GM18873 (cell line): ENCODE measurements around the gene SLC6A17.

Source experiments
- ATAC-seq: cut with Tn5 transposase; IDR thresholded peaks from one replicate; pipeline ENCODE4 v1.9.1; 2021; ENCODE audit warnings: mild to moderate bottlenecking, moderate library complexity, moderate number of reproducible peaks; ENCODE audit not compliant: unreplicated experiment, low FRiP score

Gene SLC6A17

DNA sequence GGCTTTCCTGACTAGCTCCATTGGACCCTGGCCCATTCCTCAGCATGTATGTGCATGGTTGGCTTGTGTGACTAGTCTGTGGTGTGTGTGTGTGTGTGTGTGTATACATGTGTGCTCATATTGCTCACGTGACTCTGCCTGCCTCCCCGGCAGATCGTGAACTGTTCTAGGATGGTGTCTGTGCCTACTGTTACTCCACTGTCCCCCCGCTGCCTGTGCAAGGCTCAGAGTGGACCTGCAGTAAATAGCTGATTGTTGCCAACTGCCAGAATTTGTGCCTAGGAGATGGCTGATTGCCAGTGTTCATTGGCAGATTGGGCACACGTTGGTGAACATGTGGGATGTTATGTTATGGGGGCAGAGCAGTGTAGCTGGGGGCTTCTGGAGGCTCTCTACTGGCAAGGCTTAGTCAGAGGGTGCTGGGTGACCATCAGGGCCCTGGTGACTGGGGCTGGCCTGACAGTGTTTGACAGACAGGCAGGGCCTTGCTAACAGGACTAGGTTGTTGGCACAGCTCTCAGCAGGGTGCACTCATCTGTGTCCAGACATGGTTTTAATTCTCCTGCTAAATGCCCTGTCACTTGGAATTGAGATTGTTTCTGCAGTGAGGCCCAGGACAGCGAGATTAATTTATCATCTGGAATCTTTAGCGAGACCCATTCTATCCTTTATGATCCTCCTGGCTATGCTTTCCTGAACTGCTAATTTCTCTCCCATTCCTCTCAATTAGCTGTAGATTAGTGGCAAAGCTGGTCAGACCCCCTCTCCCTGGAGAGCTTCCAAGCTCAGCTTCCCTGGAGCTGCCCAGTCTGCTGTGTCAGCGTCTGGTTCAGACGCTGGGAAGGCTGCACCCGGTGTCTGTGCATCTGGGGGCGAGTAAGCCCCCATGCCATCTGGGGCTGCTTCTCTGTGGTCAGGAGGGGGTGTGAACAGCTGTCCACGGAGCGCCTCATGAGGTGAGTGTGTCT is 20.8 kb downstream of the SLC6A17 start:
- no peak for ATAC-seq

DNA sequence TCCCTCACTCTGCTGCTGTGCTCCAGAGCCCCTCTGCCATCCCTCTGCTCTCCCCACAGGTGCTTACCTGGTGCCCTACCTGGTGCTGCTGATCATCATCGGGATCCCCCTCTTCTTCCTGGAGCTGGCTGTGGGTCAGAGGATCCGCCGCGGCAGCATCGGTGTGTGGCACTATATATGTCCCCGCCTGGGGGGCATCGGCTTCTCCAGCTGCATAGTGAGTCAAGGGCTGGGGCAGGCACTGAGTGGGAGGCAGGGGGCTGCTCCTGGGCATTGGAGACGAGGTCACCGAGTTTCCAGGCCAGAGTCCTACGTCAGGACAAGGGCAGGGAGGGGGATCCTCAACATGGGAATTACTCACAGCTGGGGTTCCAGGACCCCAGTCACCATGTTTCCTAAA is 21.7 kb downstream of the SLC6A17 start:
- ATAC-seq: no peak

DNA sequence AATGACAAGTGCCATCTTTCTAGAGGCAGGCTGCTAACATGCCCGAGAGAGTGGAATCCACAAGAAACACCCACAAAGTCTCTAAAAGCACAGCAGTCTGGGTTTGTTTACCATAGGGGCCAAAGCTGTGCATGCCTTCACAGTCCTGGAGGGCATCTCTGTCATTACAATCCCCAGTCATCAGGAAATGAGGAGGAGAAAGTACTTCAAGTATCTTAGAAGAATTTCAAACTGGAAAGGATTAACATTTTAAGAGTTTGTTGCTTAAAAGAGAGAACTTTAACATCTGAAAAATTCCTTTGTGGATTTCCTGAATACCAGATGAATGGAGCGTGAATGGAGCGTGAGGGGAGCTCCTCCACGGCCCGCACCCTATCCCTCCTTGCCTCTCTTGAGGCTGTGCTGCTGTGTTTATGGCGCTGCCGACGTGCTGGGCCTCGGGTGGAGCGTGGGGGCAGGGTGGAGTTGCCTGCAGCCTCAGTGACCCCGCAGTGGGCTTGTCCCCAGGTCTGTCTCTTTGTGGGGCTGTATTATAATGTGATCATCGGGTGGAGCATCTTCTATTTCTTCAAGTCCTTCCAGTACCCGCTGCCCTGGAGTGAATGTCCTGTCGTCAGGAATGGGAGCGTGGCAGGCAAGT is 23.3 kb downstream of the SLC6A17 start:
- ATAC-seq: no peak

DNA sequence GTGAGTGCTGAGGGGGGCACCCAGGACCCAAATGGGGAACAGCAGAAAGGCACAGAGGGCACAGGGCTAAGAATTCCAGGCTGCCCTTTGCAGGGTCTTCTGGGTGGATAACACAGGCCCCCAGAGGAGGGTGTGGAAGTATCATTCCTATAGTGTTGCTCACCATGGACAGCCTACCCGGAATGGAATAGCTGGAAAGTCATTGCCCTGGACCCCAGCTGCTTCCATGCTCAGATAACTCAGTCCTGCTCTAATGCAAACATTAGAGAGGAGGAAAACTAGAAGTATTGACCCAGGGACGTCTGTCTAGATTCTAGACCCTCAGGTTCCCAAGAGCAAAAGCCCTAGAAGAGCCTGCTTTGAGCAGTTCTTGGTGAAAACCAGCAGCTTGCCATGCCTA is 24.7 kb downstream of the SLC6A17 start:
- no peak for ATAC-seq

DNA sequence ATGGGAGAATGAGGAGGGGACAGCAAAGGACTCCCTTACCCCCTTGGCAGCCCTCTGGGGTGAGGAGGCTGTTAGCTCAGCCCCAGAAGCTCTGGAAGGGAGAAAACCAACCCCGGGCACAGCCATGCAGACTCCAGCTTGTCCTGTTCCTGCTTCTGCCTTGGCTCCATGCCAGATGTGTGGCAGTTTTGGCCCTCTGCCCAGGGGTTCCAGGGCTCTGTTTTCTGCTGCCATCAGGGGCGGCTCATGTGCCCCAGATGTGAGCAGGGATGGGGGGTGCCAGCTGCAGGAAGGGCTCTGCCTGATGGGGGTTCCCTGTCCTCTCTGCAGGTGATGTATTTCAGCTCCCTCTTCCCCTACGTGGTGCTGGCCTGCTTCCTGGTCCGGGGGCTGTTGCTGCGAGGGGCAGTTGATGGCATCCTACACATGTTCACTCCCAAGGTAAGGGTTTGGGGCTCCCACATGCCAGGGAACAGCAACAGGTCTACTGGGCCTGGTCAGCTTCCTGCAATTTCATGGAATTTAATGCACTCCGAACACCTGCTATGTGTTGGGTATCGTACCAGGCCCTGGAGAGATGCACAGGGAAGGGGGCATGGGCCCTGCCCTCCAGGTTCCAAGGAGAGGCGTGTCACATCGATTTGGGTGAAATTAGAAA is 26.1 kb downstream of the SLC6A17 start:
- no peak for ATAC-seq

DNA sequence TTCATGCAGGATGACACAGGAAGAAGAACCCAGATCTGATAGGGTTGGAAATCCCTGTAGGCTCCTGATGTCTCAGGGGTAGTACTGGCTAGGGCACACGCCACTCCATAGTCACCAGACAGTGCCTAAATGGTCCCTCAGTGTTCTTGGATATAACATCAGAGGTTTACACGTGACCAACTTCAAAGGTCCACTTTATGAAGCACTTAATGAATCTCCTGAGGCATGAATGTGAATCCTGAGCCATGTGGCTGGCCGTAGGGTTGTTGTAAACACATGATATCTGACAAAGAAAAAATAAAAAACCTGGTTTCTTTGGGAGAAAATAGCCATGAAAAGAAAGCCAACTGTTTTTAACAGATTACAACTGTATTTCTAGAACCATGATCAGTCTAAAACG is 27.5 kb downstream of the SLC6A17 start:
- no peak for ATAC-seq

DNA sequence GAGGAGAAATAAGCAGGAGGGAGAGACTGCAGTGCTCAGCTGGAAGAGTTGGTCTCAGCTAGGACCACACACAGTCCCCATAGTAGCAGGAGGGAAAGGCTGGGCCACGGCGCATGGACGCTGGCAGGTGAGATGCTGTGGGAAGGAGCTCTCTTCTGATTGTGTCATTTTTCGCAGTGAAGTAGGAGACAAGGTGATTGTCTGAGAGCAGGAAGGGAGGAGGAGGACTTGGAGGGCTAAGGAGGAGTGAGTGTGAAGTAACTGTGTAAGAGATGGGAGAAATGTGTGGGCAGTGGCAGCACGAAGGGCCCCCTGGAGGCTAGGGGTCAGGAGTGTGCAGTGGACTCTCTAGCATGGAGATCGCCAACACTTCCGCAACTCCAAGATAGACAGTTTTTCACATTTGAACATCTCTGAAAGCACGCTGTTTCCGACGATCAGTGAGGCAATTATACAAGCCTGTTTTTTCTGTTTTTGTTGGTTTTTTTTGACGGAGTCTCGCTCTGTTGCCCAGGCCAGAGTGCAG is 33.4 kb downstream of the SLC6A17 start:
- no peak for ATAC-seq

DNA sequence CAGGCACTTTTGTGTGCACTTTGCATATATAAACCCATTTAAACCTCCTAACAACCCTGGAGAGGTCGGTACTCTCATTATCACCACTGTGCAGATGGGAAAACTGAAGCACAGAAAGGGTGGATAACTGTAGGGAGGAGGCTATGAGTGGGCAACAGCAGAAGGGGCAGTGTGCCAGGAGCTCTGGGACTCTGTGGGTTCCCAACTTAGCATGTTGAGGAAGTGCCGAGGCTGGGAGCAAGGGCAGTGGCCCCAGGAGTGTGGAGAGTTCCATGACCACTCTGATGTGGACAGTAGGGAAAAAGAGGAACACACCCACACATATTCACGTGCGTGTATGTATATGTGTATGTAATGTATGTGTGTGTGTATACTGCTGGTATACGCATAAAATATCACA is 34.2 kb downstream of the SLC6A17 start:
- no peak for ATAC-seq

DNA sequence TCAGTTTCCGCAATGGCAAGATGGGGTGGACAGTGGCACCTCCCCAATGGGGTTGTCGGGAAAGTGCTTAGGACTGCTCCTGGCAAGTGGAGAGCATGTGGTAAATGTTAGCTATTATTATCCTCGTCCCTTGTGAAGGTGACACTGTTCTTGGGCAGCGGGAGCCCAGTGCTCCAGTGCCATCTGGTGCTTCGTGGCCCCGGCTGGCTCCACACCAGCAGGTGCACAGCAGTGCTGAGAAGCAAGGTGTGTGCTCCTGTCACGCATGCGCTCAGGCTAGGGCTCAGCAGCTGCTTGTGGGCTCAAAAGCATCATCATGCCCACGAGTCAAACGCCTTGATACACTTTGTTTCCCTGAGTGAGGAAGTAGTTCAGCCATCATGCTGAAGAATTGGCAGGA is 34.9 kb downstream of the SLC6A17 start:
- no peak for ATAC-seq

DNA sequence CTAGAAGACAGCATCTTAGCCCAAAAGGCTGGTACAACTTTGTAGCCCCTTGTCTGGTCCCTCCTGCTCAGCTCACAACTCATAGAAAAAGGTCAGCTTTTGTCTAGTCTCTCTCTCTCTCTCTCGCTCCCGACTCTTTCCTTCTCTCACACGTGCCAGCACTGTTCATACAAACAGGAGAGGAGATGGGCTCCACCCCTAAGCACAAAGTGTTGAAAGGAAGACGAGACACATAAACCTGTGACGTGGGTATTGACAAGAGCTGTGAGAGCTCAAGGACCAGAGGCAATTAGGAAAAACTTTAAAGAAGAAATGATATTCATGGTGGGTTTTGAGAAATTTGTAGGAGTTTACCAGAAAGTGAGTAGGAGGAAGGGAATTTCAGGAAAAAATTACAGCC is 36.3 kb downstream of the SLC6A17 start:
- ATAC-seq: no peak

DNA sequence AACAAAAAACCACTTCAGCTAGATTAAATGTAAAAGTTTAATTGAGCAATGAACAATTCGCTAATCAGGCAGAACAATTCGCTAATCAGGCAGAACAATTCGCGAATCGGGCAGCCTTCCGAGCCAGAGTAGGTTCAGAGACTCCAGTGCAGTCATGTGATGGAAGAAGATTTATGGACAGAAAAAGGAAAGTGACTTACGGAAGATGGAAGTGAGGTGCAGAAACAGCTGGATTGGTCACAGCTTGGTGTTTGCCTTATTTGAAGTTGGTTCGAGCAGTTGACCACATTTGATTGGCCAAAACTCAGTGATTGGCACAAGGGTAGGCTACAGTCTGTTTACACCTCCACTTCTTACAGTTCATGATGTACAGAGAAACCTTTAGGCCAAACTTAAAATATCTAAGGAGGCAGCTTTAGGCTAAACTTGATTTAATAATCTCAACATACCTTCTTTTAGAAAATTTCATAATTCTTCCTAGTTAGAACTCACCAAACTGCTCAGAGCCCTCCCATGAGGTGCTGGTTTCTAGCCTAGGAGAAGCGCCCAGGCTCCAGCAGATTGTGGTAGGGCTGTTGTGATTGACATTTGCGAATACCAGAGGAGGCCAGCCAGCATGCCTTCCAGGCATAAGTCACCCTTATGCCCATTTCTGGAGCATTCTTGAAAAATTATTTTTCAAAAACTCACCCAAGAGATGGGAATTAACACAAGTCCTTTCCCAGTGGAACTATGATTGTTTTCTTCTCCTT is 37.0 kb downstream of the SLC6A17 start:
- no peak for ATAC-seq

DNA sequence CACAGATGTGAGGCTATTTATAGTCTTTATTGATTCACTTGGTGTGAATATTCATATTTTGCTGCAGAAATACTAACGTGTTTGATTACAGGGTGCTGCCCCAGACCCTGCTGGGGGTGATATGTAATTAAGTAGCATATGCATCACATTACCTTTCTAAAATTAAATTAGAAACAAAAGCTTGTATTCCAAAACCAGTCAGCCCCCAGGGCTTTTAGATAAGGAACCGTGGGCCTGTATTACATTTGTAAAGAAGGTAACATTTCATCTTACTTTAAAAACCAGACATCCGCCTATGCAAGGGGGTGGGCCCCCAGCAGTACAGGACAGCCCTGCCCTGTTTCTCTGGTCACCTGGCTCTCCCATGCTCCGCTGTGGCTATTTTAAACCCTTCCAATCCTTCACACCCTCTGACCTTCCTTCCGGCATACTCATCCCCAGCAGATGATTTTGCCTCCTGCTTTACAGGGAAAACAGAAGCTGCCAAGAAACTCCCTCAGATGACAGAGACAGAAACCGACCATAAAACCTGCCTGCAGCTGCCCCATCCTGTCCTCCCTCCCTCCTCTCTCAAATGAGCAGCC is 37.8 kb downstream of the SLC6A17 start:
- ATAC-seq: no peak

DNA sequence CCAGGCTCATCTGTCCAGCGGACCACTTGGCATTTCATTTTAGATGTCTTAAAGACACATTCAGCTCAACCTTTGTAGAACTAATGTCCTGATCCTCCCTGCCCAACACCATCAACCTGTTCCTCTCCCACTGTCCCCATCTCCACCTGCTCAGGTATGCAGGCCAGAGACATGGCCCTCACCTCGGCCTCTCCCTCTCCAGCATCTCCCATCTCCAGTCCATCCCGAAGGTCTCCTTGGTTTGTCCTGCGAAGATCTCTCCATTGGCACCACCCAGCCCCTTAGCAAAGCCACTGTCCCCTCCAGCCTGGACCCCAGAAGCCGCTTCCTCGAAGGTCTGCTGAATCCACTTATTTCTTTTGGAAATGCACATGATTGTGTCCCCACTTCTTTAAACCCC is 38.9 kb downstream of the SLC6A17 start:
- no peak for ATAC-seq

DNA sequence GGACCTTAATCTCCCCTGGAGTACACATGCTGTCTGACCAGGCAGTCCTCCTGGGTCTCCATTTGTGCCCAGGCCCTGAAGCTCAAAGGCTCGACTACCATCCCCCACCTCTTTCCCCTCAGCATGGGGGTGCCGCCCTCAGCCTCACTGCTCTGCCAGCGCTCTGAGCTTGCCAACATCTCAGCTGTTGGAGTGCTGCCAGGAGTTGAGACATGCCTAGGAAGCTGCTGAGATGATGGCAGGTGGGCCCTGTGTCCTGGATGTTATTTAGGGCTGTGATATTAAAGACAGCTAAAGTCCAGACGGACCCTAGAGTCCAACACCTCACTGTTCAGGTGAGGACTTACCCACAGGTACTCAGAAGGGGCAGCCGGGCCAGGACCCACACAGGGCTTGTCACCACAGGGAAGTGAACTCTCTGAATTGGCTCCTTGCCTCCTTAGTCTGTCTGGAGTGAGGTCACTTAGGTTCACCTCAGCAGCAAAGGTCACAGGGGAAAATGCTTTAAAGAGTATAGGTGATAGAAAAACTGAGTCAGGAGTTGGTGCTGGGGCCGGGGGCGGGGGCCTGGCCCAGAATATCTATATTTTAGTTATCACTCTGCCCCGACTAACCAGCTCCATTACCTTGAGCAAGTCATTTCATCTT is 40.1 kb downstream of the SLC6A17 start:
- no peak for ATAC-seq

DNA sequence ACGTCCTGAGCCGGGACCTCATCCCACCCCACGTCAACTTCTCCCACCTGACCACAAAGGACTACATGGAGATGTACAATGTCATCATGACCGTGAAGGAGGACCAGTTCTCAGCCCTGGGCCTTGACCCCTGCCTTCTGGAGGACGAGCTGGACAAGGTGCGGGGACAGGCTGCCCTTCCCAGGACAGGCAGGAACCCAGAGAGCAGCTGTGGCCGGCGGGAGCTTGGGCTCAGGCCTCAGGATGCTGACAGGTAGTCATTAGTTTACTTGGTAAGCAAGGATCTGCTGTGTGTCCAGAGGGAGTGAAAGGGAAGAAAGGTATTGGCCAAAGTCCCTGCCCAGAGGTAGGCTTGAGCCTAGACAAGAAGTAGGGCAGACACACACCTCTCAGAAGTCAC is 42.2 kb downstream of the SLC6A17 start:
- ATAC-seq: no peak

DNA sequence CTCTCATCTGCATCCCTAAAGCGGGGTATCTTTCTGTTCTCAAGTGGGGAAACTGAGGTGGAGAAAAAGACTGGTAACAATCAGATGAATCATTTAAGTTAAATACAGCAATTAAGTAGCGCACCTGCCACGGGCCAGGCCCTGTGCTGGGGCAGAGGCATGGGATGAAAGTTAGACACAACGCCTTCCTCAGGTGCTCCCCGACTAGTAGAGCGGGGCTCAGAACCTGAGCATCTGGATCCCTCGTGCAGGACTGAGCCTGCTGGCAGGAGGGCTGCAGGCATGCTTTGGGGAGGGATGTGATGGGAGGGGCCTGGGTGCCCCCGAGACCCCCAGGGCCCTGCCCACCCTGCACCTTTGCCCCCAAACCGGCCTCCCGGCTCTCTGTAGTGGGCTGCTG is 44.9 kb downstream of the SLC6A17 start:
- no peak for ATAC-seq

DNA sequence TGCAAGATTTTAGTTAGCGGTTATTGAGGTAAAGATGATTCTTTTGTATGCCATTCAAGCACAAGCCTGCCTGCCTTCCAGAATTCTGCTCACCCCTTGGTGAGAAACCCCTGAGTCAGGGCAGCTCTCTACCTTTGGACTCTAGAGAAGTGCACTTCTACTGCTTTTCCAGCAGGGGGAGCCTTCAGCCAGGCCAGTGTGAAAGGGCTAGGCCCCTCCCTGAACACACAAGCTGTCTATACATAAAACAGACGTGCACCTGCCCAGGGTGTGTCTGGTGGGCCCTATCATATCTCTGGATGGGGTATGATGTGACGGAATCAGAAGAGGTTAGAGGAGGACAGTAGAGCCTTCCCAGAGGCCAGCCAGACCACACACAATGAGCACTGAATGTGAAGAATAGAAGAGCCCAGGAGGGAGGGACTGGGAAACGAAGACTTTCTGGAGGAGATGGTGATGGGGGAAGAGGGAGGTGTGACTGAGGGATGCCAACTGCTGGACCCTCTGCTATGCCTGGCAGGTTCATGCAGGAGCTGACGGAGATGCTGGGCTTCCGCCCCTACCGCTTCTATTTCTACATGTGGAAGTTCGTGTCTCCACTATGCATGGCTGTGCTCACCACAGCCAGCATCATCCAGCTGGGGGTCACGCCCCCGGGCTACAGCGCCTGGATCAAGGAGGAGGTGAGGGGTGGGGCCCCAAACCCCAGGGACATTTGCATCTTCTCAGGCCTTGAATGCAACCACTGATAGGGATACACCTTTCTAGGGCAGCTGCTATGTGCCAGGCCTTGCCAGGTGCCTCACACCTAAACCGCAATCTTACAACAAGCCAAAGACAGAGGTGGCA is 46.8 kb downstream of the SLC6A17 start:
- ATAC-seq: no peak

DNA sequence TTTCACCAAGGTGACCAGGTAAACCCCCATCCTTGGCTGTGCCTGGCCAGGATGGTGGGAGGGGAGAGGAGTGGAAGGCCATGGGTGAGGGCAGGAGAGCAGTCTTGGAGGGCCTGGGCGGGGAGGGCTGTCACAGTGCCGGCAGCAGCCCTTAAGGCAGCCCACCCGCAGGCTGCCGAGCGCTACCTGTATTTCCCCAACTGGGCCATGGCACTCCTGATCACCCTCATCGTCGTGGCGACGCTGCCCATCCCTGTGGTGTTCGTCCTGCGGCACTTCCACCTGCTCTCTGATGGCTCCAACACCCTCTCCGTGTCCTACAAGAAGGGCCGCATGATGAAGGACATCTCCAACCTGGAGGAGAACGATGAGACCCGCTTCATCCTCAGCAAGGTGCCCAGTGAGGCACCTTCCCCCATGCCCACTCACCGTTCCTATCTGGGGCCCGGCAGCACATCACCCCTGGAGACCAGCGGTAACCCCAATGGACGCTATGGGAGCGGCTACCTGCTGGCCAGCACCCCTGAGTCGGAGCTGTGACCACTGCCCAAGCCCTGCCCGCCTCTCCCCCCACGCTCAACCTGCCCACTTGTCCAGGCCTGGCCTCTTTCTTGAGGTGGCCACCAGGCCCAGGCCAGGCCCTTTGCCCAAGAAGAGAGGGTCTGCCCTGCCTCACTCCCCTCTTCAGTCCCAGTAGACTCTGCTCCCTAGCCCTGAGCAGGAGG is 47.8 kb downstream of the SLC6A17 start:
- ATAC-seq: no peak
